ENCODE results near the gene PDE4D. TPM values are rescaled to one million over a fixed set of nuclear protein-coding genes. Genes with fewer than 3 reads are reported as not detected.

PDE4D gene
- total RNA-seq, 1 experiment from 2014 or later = 32.5 TPM

DNA sequence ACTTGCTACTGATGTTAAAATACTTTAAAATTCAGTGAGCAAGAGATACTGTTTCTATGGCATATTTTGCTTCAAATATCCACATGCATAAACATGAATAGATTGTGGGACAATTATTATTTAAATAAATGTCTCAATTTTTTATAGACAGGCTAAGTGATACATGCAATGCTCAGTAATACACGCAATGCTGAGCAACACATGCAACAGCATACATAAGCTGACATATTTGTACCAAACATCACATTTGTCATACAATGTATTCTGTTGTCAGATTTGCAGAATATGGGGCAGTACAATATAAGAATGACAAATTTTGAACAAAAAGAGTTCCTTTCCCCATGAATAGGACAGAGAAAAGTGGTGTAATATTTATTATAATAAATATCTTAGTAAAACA is 155.5 kb downstream of the PDE4D start:
- 0 out of 2 replicates have a peak, but pooled peaks cover 4% of the 10 kb centered on the region for H3K4me1 ChIP-seq
- H3K27me3 ChIP-seq = no peaks in the 10 kb centered on the region
- no peaks in the 10 kb centered on the region; the same call in 1 of the 2 replicates for H3K36me3 ChIP-seq
- H3K27ac ChIP-seq = no peak overlapping the region
- no peak overlapping the region for H3K4me3 ChIP-seq
- no peaks in the 10 kb centered on the region for H3K9me3 ChIP-seq (replicated peaks)
- no peak for DNase-seq

DNA sequence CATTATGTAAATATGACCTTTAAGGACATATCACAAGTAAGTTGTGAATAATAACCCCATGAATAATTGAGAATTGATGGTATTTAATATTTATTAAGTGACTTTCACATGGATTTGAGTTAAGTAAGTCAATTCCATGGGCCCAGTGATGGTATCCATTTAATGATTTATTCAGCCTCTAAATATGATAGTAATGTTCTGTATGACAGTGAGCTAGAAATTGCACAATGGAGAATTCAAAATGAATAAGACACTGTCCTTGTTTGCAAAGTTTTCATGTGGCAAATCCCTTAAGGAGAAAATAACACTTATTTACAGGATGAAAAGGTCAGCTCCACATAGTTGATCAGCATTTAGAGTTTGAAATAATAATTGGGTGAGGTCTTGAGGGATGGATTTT is 160.7 kb downstream of the PDE4D start:
- H3K36me3 ChIP-seq = no peaks in the 10 kb centered on the region; the same call in 1 of the 2 replicates
- DNase-seq = no peak

DNA sequence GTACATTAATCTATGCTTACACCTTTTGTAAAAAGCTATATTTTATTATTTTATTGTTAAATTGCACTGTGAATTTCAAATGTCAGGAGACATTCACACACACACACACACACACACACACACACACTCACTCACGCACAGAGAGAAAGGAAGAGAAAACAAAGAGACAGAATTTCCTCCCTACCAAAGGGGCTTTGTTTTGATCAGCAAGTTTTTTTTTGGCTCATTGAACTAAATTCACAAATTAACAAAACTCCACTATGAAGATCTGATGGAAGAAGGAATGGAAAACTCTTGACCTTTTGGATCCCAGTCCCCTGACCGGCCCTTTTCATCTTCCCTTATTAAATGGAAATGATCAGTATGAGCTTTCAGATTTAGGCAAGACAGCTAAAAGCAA is 161.2 kb downstream of the PDE4D start:
- H3K27ac ChIP-seq = no peak overlapping the region
- no peak overlapping the region for H3K4me3 ChIP-seq
- no peaks in the 10 kb centered on the region; the same call in 1 of the 2 replicates for H3K36me3 ChIP-seq
- DNase-seq = no peak
- H3K27me3 ChIP-seq = no peaks in the 10 kb centered on the region
- 0 out of 2 replicates have a peak, but pooled peaks cover 4% of the 10 kb centered on the region for H3K4me1 ChIP-seq
- H3K9me3 ChIP-seq (replicated peaks) = no peaks in the 10 kb centered on the region; the same call in 1 of the 2 replicates

More for the DNA sequence above, 160.7 kb downstream of the PDE4D start:
- H3K4me3 ChIP-seq = no peak overlapping the region
- no peaks in the 10 kb centered on the region for H3K27me3 ChIP-seq
- H3K4me1 ChIP-seq = 0 out of 2 replicates have a peak, but pooled peaks cover 4% of the 10 kb centered on the region
- H3K9me3 ChIP-seq (replicated peaks) = no peaks in the 10 kb centered on the region; the same call in 1 of the 2 replicates
- no peak overlapping the region for H3K27ac ChIP-seq

DNA sequence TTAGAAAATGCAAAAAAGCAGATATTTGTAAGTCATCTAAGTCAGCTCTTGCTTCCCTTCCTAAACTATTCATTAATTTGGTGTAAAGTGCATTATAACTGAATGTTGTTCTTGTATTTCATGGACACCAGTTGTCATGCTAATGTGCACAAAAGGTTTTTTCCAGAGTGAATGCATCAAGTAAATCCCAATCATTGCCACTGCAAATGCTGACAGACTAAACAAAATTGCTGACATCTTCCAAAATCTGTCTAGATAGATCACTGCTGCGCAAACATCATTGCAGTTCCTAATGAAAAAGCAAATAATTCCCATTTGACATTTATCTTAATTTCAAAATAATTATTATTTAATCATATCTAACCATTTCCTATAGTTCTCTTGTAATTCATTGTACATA is 161.7 kb downstream of the PDE4D start:
- H3K27ac ChIP-seq = no peak overlapping the region
- H3K36me3 ChIP-seq = no peaks in the 10 kb centered on the region; the same call in 1 of the 2 replicates
- H3K4me3 ChIP-seq = no peak overlapping the region
- no peak for DNase-seq
- H3K4me1 ChIP-seq = 0 out of 2 replicates have a peak, but pooled peaks cover under 1% of the 10 kb centered on the region
- no peaks in the 10 kb centered on the region; the same call in 1 of the 2 replicates for H3K9me3 ChIP-seq (replicated peaks)
- no peaks in the 10 kb centered on the region for H3K27me3 ChIP-seq

DNA sequence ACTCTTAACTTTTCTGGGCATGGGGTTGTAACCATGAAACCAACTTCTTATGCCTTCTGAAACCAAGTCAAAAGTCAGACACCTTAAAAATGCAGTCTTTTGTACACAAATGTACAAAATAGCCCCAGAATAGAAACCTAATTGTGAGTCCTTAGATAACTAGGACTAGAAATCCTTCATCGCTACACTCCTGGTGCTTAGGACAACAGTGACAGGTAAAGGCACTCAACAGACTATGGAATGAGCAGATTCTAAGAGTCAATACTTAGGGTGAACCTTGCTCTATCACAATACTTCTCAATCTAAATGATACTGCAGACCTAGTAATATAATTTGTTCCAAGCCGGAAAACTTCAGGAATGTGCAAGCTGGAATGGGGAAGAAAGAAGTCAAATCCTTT is 163.7 kb downstream of the PDE4D start:
- Histone ChIP-seq H3K9me3 (replicated peaks) (no peaks in the 10 kb centered on the region; the same call in 1 of the 2 replicates), H3K4me3 (no peak overlapping the region), H3K27me3 (no peaks in the 10 kb centered on the region), H3K4me1 (no peaks in the 10 kb centered on the region), H3K27ac (no peak overlapping the region), H3K36me3 (no peaks in the 10 kb centered on the region)
- no peak for DNase-seq

DNA sequence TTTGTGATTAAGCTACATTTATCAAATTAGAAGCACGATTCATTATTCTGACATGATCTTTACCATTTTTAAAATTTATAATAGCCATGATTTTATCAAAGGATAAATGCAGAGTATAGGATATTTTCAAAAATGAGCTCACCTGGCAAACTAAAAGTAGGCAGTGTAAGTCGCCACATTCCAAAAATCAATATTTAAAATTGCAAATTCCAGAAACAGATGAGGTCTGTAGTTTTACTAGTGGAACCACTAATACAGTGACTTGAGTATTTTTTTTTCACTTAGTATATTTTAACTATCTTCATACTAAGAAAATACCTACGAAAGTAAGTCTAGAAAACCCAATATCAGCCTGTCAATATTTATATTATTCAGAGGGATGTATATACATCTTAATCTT is 164.2 kb downstream of the PDE4D start:
- no peak for DNase-seq
- H3K27ac ChIP-seq = no peak overlapping the region
- no peaks in the 10 kb centered on the region for H3K36me3 ChIP-seq
- no peak overlapping the region for H3K4me3 ChIP-seq
- no peaks in the 10 kb centered on the region for H3K27me3 ChIP-seq
- no peaks in the 10 kb centered on the region; the same call in 1 of the 2 replicates for H3K9me3 ChIP-seq (replicated peaks)
- H3K4me1 ChIP-seq = no peaks in the 10 kb centered on the region

DNA sequence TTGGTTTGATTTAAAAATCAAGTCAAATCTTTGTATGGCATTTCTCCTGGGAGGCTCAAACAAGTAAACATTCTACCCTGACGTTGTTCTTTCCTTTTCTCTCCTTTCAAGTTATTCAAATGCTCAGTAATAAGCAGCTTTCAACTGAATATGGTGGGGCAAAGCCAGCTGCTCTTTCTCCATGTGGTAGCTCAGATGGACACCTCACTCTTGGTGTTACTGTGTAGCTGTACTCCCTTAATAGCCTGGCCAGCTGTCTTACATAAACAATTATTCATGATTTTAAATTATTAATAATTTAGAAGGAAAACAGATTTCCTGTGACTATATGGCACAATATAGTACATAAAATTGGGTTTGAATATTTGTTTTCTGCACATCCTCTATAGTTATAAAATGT is 165.2 kb downstream of the PDE4D start:
- Histone ChIP-seq H3K4me3 (no peak overlapping the region), H3K27ac (no peak overlapping the region), H3K27me3 (no peaks in the 10 kb centered on the region), H3K9me3 (replicated peaks) (no peaks in the 10 kb centered on the region; the same call in 1 of the 2 replicates), H3K4me1 (no peaks in the 10 kb centered on the region), H3K36me3 (no peaks in the 10 kb centered on the region)
- DNase-seq = peak in 1 of 2 experiments; percentile 29

DNA sequence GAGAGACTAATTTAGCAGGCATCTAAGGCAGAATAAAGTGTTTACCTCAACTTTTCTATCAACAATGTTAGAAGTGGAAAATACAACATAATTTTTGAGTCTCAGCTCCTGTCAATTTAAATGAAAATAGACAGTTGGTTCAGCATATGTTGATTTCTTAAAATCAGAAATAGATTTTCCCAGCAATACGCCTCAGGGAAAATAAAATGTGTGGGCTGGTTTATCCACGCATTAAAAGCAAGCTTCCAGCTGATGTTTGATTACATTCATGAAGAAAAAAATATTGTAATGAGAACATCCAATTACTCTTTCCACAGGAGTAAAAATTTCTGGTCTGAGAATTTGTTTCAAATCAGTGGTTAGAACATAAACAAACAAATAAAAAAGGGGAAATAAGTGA is 166.3 kb downstream of the PDE4D start:
- DNase-seq = no peak
- H3K4me3 ChIP-seq = no peak overlapping the region
- no peaks in the 10 kb centered on the region for H3K4me1 ChIP-seq
- no peaks in the 10 kb centered on the region; the same call in 1 of the 2 replicates for H3K9me3 ChIP-seq (replicated peaks)
- H3K36me3 ChIP-seq = no peaks in the 10 kb centered on the region
- no peak overlapping the region for H3K27ac ChIP-seq
- H3K27me3 ChIP-seq = no peaks in the 10 kb centered on the region

DNA sequence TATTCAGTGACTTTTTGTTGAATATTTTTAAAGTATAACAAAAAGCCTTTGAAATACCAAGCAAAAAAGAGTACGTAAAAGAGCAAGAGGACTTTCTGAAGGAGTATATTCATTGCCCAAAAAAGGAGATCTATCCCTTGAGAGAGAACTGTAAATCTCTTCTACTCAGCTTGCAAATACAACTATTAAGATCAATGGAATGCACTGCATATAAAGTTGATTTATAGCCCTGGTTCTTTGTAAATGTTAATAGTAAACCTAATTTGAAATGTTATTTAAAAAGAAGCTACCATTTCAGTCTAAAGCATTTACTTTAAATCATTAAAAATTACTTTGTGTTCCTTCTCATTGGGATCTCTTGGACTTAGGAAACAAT is 168.1 kb downstream of the PDE4D start:
- no peak for DNase-seq
- no peaks in the 10 kb centered on the region for H3K27me3 ChIP-seq
- no peak overlapping the region for H3K4me3 ChIP-seq
- H3K4me1 ChIP-seq = no peaks in the 10 kb centered on the region
- no peaks in the 10 kb centered on the region for H3K36me3 ChIP-seq
- H3K27ac ChIP-seq = no peak overlapping the region
- H3K9me3 ChIP-seq (replicated peaks) = no peaks in the 10 kb centered on the region; the same call in 1 of the 2 replicates

DNA sequence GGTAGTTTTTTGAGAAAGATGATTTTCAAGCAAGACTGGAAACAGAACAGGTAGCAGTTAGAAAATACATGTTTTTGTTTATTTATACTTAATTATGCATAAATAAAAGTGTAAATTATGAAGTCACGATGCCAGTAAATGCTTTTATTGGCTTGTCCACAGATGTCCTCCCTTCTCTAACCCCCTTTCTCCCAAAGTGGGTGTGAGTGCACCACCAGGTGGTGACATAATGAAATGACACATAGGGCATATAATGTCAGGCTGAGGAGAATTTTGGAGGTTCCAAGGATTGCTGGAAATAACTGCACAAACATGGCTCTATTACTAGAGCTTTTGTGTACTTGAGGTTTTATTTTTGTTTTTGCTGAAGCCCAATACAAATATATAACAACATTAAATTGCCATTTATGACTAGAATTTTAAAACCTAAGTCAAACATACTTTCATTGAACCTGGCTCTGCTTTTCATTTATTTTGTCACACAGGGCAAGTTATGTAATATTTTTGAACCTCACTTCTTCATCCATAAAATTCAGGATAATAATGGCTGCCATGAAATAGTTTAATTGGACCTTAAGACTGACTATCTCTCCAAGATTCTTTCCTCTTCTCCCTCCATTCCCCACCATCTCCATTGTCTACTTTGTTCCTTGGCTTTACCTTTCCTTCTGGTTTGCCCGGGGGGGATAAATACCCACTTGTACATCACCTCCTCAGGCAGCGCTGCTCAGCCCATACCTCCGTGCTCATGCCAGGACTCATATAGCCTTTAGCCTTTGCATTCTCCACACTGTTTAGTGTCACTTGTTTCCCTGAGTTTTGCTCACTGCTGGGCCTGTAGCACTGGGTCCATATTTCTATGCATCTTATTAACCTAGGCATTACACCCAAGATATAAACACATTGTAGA is 168.8 kb downstream of the PDE4D start:
- H3K27me3 ChIP-seq = no peaks in the 10 kb centered on the region
- H3K27ac ChIP-seq = no peak overlapping the region
- H3K9me3 ChIP-seq (replicated peaks) = no peaks in the 10 kb centered on the region; the same call in 1 of the 2 replicates
- no peaks in the 10 kb centered on the region for H3K4me1 ChIP-seq
- no peaks in the 10 kb centered on the region for H3K36me3 ChIP-seq
- DNase-seq = peak; percentile 54 to 83
- H3K4me3 ChIP-seq = no peak overlapping the region

DNA sequence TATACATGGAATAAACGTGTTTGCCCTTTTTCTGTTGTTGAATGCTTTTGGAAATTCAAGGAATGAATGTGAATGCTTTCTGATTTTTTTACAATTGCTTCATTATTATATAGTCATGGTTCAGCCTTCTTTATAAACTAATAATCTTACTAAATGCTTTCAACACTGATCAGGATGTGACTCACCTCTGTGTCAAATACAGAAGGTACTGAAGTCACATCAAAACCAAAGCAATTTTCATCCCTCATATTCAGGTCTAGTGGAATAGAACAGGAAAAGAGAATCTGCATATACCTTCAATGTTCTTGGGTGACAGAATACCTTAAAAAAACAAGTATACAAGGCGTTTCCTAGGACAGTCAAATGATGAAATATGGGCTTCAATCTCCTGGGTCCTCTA is 170.7 kb downstream of the PDE4D start:
- Histone ChIP-seq H3K27ac (no peak overlapping the region), H3K36me3 (no peaks in the 10 kb centered on the region)
- DNase-seq = no peak

DNA sequence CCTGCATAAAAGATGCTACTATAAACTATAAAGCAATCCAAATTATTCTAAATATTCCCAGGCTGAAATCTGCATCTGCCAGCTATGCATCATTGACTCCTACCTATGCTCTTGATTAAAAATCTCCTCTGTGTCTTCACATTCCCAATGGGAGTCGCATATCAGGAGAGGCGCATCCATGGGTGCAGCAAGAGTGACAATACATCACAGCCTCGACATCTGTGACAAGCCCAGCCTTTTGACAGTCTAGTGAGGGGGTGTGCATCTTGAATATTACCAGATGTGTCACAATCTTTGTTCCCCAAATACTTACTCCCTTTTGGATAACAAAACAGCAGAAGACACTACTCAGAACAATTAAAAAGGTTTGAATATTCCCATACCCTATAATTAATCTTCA is 171.8 kb downstream of the PDE4D start:
- Histone ChIP-seq H3K9me3 (replicated peaks) (no peaks in the 10 kb centered on the region), H3K4me3 (no peak overlapping the region), H3K27ac (no peak overlapping the region), H3K4me1 (no peaks in the 10 kb centered on the region), H3K27me3 (no peaks in the 10 kb centered on the region), H3K36me3 (no peaks in the 10 kb centered on the region)
- DNase-seq = no peak

More for the DNA sequence above, 170.7 kb downstream of the PDE4D start:
- no peak overlapping the region for H3K4me3 ChIP-seq
- H3K9me3 ChIP-seq (replicated peaks) = no peaks in the 10 kb centered on the region
- no peaks in the 10 kb centered on the region for H3K4me1 ChIP-seq
- no peaks in the 10 kb centered on the region for H3K27me3 ChIP-seq

DNA sequence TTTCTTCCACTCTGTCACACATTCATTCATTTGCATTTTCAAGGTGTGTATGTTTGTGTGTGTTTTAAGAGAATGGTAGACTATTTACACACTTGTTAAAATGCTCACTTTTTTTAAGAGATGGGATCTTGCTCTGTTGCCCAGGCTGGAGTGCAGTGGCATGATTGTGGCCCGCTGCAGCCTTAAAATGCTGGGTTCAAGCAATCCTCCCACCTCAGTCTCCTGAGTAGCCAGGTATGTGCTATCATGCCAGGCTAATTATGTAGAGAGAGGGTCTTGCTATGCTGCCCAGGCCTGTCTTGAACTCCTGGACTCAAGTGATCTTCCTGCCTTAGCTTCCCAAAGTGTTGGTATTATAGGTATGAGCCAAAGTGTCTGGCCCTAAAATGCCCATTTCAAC is 173.5 kb downstream of the PDE4D start:
- no peaks in the 10 kb centered on the region for H3K9me3 ChIP-seq (replicated peaks)
- no peak overlapping the region for H3K4me3 ChIP-seq
- no peak for DNase-seq
- H3K27me3 ChIP-seq = no peaks in the 10 kb centered on the region
- H3K27ac ChIP-seq = no peak overlapping the region
- H3K4me1 ChIP-seq = no peaks in the 10 kb centered on the region
- H3K36me3 ChIP-seq = no peaks in the 10 kb centered on the region

DNA sequence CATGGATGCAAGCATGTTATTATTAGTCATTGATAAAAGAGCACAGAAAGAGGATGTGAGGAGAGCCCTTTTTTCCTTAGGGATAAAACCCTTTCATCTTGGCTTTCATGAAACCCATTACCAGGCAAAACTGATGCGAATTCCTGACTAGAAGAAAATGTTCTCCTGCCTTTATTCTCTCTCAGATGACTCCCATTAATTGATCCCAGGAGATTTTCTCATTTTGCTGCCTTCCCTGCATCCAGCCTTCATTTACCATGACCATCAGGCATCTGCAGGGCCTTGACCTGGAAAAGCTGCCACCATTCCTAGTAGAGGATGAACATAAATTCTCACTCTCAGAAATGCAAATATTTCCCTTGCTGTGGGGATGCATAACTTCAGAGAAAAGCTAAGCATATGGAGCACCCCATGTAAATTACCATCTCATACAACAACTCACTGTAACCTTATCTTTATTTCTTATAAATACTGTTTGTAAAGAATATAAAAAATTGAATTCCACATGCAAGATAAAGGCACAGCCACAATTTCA is 176.5 kb downstream of the PDE4D start:
- peaks cover 2% of the 10 kb centered on the region; the same call in 1 of the 2 replicates for H3K9me3 ChIP-seq (replicated peaks)
- no peak overlapping the region for H3K4me3 ChIP-seq

DNA sequence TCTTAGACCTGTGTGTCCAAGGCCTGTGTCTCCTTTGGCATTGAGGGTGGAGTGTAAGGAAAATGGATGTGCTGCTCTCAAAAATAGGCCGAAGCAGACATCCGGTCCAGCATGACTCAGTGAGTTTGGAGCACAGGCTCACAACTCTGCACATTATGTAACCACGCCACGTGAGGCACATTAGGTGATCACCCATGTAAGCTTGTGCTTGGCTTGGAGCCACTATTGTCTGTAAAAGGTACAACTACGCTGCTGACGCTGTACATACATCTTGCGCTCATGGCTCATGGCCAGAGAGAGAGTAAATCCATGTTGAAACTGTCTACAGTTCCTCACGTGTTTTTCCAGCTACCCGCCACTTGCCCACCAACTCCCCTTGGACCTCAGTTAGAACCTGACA is 177.5 kb downstream of the PDE4D start:
- no peak for DNase-seq

More for the DNA sequence above, 176.5 kb downstream of the PDE4D start:
- Histone ChIP-seq H3K27ac (no peak overlapping the region), H3K36me3 (no peaks in the 10 kb centered on the region), H3K27me3 (no peaks in the 10 kb centered on the region), H3K4me1 (no peaks in the 10 kb centered on the region)
- DNase-seq = no peak

More for the DNA sequence above, 177.5 kb downstream of the PDE4D start:
- Histone ChIP-seq H3K27ac (no peak overlapping the region), H3K4me1 (peaks cover 4% of the 10 kb centered on the region), H3K4me3 (no peak overlapping the region), H3K27me3 (no peaks in the 10 kb centered on the region), H3K36me3 (no peaks in the 10 kb centered on the region), H3K9me3 (replicated peaks) (peaks cover 2% of the 10 kb centered on the region; the same call in 1 of the 2 replicates)

All from SJCRH30 (cell line).